ENCODE data around the gene SEZ6L. TPM values are rescaled to one million over a fixed set of nuclear protein-coding genes. Genes with fewer than 3 reads are reported as not detected.

Gene SEZ6L
- total RNA-seq, 1 donor from 2014 or later, result 0.32 TPM

GRCh38 chr22:26276529-26277160, 107.4 kb downstream of the SEZ6L start:
- Histone ChIP-seq H3K36me3 (no peaks in the 10 kb centered on the region), H3K4me3 (no peak overlapping the region), H3K4me1 (no peaks in the 10 kb centered on the region), H3K9me3 (no peaks in the 10 kb centered on the region), H3K27ac (no peak overlapping the region), H3K27me3 (peaks cover 8% of the 10 kb centered on the region)
- intact Hi-C loops (cut with DNase I), result no loop called here
- no peak for TF ChIP-seq CTCF (IDR thresholded peaks at IDR 0.05)
- no peak for ATAC-seq
- DNase-seq, result no peak

GRCh38 chr22:26281941-26282340, 112.7 kb downstream of the SEZ6L start:
- no peak overlapping the region for H3K4me3 ChIP-seq
- DNase-seq (no peak), ATAC-seq (no peak)
- intact Hi-C loops (cut with DNase I), result no loop called here
- no peak for TF ChIP-seq CTCF (IDR thresholded peaks at IDR 0.05)
- H3K9me3 ChIP-seq, result no peaks in the 10 kb centered on the region
- no peaks in the 10 kb centered on the region for H3K36me3 ChIP-seq
- no peaks in the 10 kb centered on the region for H3K4me1 ChIP-seq
- H3K27ac ChIP-seq, result no peak overlapping the region
- H3K27me3 ChIP-seq, result peaks cover 8% of the 10 kb centered on the region

GRCh38 chr22:26283330-26283729, 114.1 kb downstream of the SEZ6L start:
- DNase-seq (no peak), ATAC-seq (no peak)
- TF ChIP-seq CTCF (IDR thresholded peaks at IDR 0.05), result no peak
- intact Hi-C loops (cut with DNase I), result no loop called here
- H3K4me1 ChIP-seq, result no peaks in the 10 kb centered on the region
- no peaks in the 10 kb centered on the region for H3K36me3 ChIP-seq
- no peak overlapping the region for H3K4me3 ChIP-seq
- peaks cover 8% of the 10 kb centered on the region for H3K27me3 ChIP-seq
- H3K9me3 ChIP-seq, result no peaks in the 10 kb centered on the region
- H3K27ac ChIP-seq, result no peak overlapping the region

- intact Hi-C loops (cut with DNase I), result no loop called here
- ATAC-seq, result no peak
- peaks cover 8% of the 10 kb centered on the region for H3K27me3 ChIP-seq
Measured at GRCh38 chr22:26285632-26286031, 116.4 kb downstream of the SEZ6L start.

GRCh38 chr22:26286091-26286820, 117.0 kb downstream of the SEZ6L start:
- DNase-seq (no peak), ATAC-seq (no peak)
- no peaks in the 10 kb centered on the region for H3K4me1 ChIP-seq
- H3K27me3 ChIP-seq, result peaks cover 8% of the 10 kb centered on the region
- no peak overlapping the region for H3K4me3 ChIP-seq
- H3K27ac ChIP-seq, result no peak overlapping the region
- no peak for TF ChIP-seq CTCF (IDR thresholded peaks at IDR 0.05)
- intact Hi-C loops (cut with DNase I), result no loop called here
- no peaks in the 10 kb centered on the region for H3K9me3 ChIP-seq
- H3K36me3 ChIP-seq, result no peaks in the 10 kb centered on the region

More at GRCh38 chr22:26285632-26286031, 116.4 kb downstream of the SEZ6L start:
- no peak for TF ChIP-seq CTCF (IDR thresholded peaks at IDR 0.05)
- no peak overlapping the region for H3K27ac ChIP-seq
- no peaks in the 10 kb centered on the region for H3K9me3 ChIP-seq
- no peak overlapping the region for H3K4me3 ChIP-seq
- H3K36me3 ChIP-seq, result no peaks in the 10 kb centered on the region
- DNase-seq, result no peak
- no peaks in the 10 kb centered on the region for H3K4me1 ChIP-seq

Data from upper lobe of right lung (tissue), 1 donor.